ENCODE results near the gene ADAM8.

The ADAM8 gene

GRCh38 chr10:133308421-133309099, 31.9 kb upstream of the ADAM8 start, which contains the start of the genes TUBGCP2 and ZNF511:
TSS of gene TUBGCP2 (minus strand) at chr10:133308872. CDS start at chr10:133302941, 5,931 bp downstream.
TSS of gene ZNF511 (plus strand) at chr10:133308914. CDS start at chr10:133308944, 30 bp downstream.
- peak; percentile 86 for DNase-seq

GRCh38 chr10:133307776-133308420, 31.2 kb upstream of the ADAM8 start:
- DNase-seq = peak; percentile 85

- DNase-seq = no peak
These were observed 30.3 kb upstream of the ADAM8 start for GRCh38 chr10:133306941-133307379.

- DNase-seq = no peak
These were observed 29.4 kb upstream of the ADAM8 start for GRCh38 chr10:133306097-133306476.

GRCh38 chr10:133303206-133303605, 26.5 kb upstream of the ADAM8 start:
- no peak for DNase-seq

DNA sequence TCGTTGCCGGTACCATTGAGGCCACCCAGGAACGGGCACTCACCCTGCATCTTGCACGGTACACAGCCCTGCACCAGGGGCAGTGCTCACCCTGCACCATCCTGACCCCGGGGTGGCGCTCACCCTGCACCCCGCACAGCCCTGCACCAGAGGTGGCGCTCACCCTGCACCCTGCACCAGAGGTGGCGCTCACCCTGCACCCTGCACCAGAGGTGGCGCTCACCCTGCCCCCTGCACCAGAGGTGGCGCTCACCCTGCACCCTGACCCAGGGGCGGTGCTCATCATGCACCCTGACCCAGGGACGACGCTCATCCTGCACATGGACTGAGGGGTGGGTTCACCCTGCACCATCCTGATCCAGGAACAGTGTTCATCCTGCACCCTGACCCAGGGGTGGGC, 25.6 kb upstream of the ADAM8 start:
- DNase-seq = no peak

GRCh38 chr10:133299738-133300137, 23.1 kb upstream of the ADAM8 start:
- DNase-seq = no peak

DNA sequence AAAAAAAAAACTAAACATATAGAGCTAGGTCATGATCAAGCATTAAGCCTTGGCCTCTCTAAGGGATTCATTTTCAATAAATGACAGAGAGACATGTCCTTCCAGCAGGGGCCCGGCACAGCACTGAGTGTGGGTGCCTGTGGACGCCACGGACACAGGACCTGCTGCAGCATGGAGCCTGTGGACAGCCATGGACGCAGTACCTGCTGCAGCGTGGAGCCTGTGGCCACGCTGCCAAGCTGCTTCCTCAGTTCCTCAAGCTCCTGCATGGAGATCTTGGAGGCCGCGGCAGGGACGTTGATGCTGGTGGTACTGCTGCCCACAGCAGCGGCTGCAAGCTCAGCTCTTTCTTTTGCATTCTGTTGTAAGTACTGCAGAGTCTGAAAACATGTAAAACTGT, 22.6 kb upstream of the ADAM8 start:
- no peak for DNase-seq

GRCh38 chr10:133298466-133298865, 21.8 kb upstream of the ADAM8 start:
- no peak for DNase-seq

GRCh38 chr10:133297504-133297903, 20.8 kb upstream of the ADAM8 start:
- DNase-seq = no peak

DNA sequence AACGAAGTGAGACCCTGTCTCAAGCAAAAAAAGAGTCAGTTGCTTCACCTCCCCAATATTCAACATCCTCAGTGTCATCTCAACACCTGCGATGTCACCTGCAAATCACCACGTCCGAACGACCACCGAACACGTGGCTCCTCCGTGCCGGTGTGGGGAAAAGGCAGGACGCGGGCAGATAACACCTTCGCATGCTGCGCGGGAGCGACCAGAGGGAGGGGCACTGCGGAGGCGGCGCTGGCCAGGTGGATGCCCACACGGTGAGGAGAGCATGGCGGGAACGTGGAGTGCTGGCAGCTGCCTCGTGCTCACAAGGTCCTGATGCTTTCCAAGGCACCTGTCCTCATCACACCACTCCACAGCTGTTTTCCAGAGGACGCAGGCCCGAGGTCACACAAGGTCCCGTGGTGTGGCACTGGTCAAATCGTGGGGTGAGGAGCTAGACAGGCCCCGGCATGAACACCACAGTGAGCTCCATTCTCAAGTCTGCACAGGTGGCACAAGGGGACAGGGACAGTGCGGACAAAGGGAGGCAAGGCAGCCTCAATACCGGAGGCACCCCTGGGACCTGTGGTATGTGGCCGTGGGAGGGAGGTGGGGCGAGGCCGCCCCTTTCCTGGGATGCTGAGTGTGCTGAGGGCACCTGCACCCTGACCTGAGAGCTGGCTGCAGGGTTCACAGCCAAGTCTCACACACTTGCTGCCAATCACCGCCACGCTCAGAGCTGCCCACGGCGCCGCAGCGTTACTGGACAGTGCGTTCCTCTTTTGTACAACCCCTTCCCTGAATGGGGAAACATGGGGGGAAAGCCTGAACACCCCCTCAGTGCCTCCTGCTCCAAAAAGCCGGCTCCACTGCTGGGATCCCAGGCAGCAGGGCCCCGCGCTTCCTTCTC, 19.0 kb upstream of the ADAM8 start:
- DNase-seq = no peak

DNA sequence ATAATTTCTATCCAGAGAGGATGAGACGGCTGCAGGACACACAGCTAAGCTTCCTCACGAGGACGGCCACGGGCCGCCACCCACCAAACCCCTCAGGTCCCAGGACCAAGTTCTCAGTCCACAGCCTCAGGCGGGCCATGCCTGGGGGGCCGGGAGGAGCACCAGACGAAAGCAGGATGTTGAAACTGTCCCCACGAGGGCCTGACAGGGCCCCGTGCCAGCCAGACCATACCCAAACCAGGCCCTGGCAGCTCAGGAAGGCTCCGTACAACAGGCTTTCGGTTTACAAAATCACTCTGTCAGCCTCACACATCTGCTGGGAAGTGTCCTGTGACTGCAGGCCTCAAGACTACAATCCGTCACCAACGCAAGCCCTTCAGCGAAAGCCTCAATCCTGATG, 17.5 kb upstream of the ADAM8 start:
- DNase-seq = no peak

GRCh38 chr10:133293810-133294119, 17.1 kb upstream of the ADAM8 start:
- no peak for DNase-seq

DNA sequence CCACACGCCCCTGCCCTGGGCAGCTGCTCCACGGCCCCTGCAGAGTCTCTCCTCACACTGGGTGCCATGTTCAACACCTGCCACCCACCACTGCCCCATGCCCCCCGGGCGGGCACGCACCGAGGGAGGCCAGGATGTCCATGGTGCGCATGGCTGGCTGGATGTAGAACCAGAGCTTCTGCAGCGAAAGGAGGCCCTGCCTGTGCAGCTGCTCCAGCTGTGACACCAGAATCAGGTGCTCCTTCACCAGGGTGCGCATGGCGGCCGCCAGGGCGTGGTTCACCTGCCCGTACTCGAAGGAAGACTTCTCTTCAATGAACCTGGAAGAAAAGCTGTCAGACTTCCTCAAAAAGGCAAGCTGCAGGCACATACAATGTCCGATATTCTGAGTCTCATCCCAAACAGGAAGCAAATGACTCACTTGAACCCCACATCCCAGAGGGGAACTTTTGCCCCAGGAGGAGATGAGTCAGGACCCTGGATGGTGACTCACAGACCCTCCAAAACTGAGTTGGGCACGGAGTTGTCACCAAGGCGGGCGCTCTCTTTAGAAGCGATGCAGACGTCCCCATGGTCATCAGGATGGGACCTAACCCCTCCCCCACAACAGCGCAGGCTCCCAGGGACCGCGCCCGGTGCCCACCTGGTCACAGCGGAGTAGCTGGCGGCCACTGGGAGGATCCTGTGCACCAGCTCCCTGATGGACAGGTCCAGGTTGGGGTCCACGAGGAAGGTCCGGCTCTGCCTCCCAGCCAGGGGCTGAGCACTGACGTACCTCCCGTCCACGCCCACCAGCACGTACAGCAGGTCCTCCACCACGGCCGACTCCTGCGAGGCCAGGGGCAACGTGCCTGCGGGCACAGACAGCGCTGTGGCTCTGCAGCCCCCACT, 16.5 kb upstream of the ADAM8 start:
- no peak for DNase-seq

DNA sequence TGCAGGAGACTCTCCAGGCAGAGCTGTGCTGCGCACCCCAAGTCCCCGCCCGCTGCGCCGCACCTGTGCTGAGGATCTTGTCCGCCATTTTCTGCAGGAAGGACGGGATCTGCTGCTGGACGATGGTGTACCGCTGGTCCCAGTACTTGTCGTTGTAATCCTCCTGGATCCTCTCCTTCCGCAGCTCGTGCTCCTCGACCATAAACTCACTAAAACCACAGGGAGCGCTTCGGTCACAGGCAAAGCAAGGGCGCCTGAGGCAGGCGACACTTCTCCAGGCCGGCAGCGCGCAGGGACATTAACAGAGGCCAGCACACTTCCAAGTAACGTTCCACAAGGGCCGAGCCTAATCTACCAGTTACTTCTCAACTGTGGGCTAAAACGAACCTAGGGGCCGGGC, 13.1 kb upstream of the ADAM8 start:
- no peak for DNase-seq

- DNase-seq = no peak
These were observed 11.3 kb upstream of the ADAM8 start for GRCh38 chr10:133287832-133288500.

- no peak for DNase-seq
These were observed 9.7 kb upstream of the ADAM8 start for GRCh38 chr10:133286366-133286765.

GRCh38 chr10:133285217-133285616, 8.5 kb upstream of the ADAM8 start:
- DNase-seq = no peak

- DNase-seq = no peak
These were observed 7.3 kb upstream of the ADAM8 start for GRCh38 chr10:133283931-133284330.

DNA sequence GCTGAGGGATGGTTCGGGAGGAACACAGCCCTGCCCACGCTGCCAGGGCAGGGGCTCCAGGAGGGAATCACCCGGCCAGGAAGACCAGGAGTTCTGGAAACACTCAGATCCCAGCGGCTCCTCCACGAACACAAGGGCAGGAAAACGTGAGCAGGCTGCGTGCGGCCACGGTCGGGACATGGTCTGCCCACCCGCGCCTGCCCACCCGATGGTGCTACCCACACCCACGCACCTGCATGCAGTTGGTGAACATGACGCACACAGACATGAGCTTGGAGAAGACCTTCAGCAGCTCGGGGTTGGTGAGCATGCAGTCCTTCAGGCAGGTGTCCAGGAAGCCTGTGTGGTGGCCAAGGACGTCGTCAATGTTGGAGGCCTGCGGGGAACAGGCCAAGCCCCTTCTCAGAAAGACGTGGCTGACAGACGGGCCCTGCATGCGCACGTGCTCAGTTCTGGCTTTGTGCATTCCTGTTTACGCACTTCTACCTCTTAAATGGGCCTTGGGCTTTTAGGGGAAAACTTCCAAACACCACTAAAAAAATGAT, 6.2 kb upstream of the ADAM8 start:
- no peak for DNase-seq

- no peak for DNase-seq
These were observed 5.1 kb upstream of the ADAM8 start for GRCh38 chr10:133281628-133282372.

All from stimulated activated CD4-positive, alpha-beta T cell treated with anti-CD3 and anti-CD28 coated beads, Interleukin-1b, Interleukin-23, amount 100 ng/mL, for 48 hours (primary cell).